HEK293 (cell line): ENCODE results near the gene ABR.

Experiments
- CTCF ChIA-PET: fragments of 350-600 bp; formaldehyde crosslinking; extraction: SDS; loops from one replicate; lab custom pipeline; 2021; ENCODE audit warnings: antibody characterized with exemption; lab: Yijun Ruan, JAX
- POLR2A ChIA-PET: fragments of 300-600 bp; formaldehyde crosslinking; extraction: SDS; loops from one replicate; lab custom pipeline; 2020; ENCODE audit warnings: antibody characterized with exemption, inconsistent platforms; lab: Yijun Ruan, JAX
- H3K27ac ChIP-seq: fragments of 200-500 bp; sonication (Bioruptor generic); 2 replicates; pipeline ENCODE4 v1.5.1; 2014; ENCODE audit warnings: low read depth, low read length, control low read depth, inconsistent platforms; ENCODE audit errors: extremely low read depth
- H3K36me3 ChIP-seq, 2 experiments: fragments of 200-500 bp in 1 of 2; sonication (Bioruptor generic) in 1 of 2; 1 replicate in 1 of 2; 2 replicates in 1 of 2; pipeline ENCODE4 v1.5.1; 2014 to 2017; ENCODE audit warnings: inconsistent platforms in 2 of 2, low read length in 2 of 2; ENCODE audit not compliant: control insufficient read depth in 2 of 2, insufficient read depth in 1 of 2
- H3K4me1 ChIP-seq: fragments of 200-500 bp; sonication (Bioruptor generic); 2 replicates; pipeline ENCODE4 v1.5.1; 2014; ENCODE audit warnings: mild to moderate bottlenecking, low read length, inconsistent platforms; ENCODE audit not compliant: control insufficient read depth, insufficient read depth
- H3K4me3 ChIP-seq: 2 replicates; pipeline ENCODE4 v1.5.1; 2011; ENCODE audit warnings: low read depth, mild to moderate bottlenecking, control low read depth, low read length, moderate library complexity
- H3K9me3 ChIP-seq: fragments of 200-500 bp; sonication (Bioruptor generic); 2 replicates; pipeline ENCODE4 v1.5.1; 2014; ENCODE audit warnings: low read depth, low read length, inconsistent platforms; ENCODE audit not compliant: control insufficient read depth, insufficient read depth
- GFI1B ChIP-seq: fragments of 450-650 bp; formaldehyde crosslinking; IDR thresholded peaks from 2 replicates; pipeline ENCODE4 v1.5.1; 2016; ENCODE audit warnings: missing biosample characterization, missing genetic modification characterization
- KLF17 ChIP-seq: fragments of 450-650 bp; formaldehyde crosslinking; IDR thresholded peaks from 2 replicates; pipeline ENCODE4 v1.5.1; 2016; ENCODE audit warnings: missing biosample characterization, missing genetic modification characterization
- MZF1 ChIP-seq: fragments of 450-650 bp; formaldehyde crosslinking; IDR thresholded peaks from 2 replicates; pipeline ENCODE4 v1.5.1; 2017; ENCODE audit warnings: missing biosample characterization, missing genetic modification characterization, borderline replicate concordance
- ZBTB11 ChIP-seq: fragments of 450-650 bp; formaldehyde crosslinking; conservative IDR thresholded peaks from 2 replicates; pipeline ENCODE4 v1.5.1; 2016; ENCODE audit warnings: low read depth, missing biosample characterization, missing genetic modification characterization
- ZBTB20 ChIP-seq: fragments of 450-650 bp; formaldehyde crosslinking; IDR thresholded peaks from 2 replicates; pipeline ENCODE4 v1.5.1; 2016; ENCODE audit warnings: missing biosample characterization, missing genetic modification characterization
- ZNF112 ChIP-seq: fragments of 450-650 bp; formaldehyde crosslinking; IDR thresholded peaks from 2 replicates; pipeline ENCODE4 v1.5.0; 2017; ENCODE audit warnings: missing biosample characterization, missing genetic modification characterization
- ZNF175 ChIP-seq: fragments of 450-650 bp; formaldehyde crosslinking; IDR thresholded peaks from 2 replicates; pipeline ENCODE4 v1.5.1; 2016; ENCODE audit warnings: missing biosample characterization, missing genetic modification characterization
- ZNF2 ChIP-seq: fragments of 450-650 bp; formaldehyde crosslinking; IDR thresholded peaks from 2 replicates; pipeline ENCODE4 v1.5.1; 2016; ENCODE audit warnings: missing biosample characterization, missing genetic modification characterization
- ZNF248 ChIP-seq: fragments of 450-650 bp; formaldehyde crosslinking; IDR thresholded peaks from 2 replicates; pipeline ENCODE4 v1.5.1; 2017; ENCODE audit warnings: missing biosample characterization, missing genetic modification characterization
- ZNF354C ChIP-seq: fragments of 450-650 bp; formaldehyde crosslinking; IDR thresholded peaks from 2 replicates; pipeline ENCODE4 v1.5.1; 2016; ENCODE audit warnings: missing biosample characterization, missing genetic modification characterization, low read depth, borderline replicate concordance
- ZNF366 ChIP-seq: fragments of 450-650 bp; formaldehyde crosslinking; conservative IDR thresholded peaks from 2 replicates; pipeline ENCODE4 v1.5.1; 2016; ENCODE audit warnings: missing biosample characterization, missing genetic modification characterization
- ZNF433 ChIP-seq: fragments of 450-650 bp; formaldehyde crosslinking; IDR thresholded peaks from 2 replicates; pipeline ENCODE4 v1.5.1; 2016; ENCODE audit warnings: missing biosample characterization, missing genetic modification characterization, low read depth
- ZNF610 ChIP-seq: fragments of 450-650 bp; formaldehyde crosslinking; IDR thresholded peaks from 2 replicates; pipeline ENCODE4 v1.5.1; 2016; ENCODE audit warnings: missing biosample characterization, missing genetic modification characterization, borderline replicate concordance
- ZNF639 ChIP-seq: fragments of 450-650 bp; formaldehyde crosslinking; IDR thresholded peaks from 2 replicates; pipeline ENCODE4 v1.5.1; 2016; ENCODE audit warnings: missing biosample characterization, missing genetic modification characterization
- ZNF660 ChIP-seq: fragments of 450-650 bp; IDR thresholded peaks from 2 replicates; pipeline ENCODE4 v1.5.1; 2018; ENCODE audit warnings: missing biosample characterization, mild to moderate bottlenecking, missing genetic modification characterization
- ZNF76 ChIP-seq: fragments of 450-650 bp; formaldehyde crosslinking; IDR thresholded peaks from 2 replicates; pipeline ENCODE4; 2016; ENCODE audit warnings: low read depth, missing biosample characterization, missing genetic modification characterization, borderline replicate concordance
- ZNF768 ChIP-seq: fragments of 450-650 bp; formaldehyde crosslinking; IDR thresholded peaks from 2 replicates; pipeline ENCODE4 v1.5.1; 2018; ENCODE audit warnings: missing biosample characterization, mild to moderate bottlenecking, missing genetic modification characterization
- ZNF777 ChIP-seq: fragments of 450-650 bp; formaldehyde crosslinking; IDR thresholded peaks from 2 replicates; pipeline ENCODE4 v1.5.1; 2017; ENCODE audit warnings: missing biosample characterization, missing genetic modification characterization, borderline replicate concordance
- ZNF830 ChIP-seq: fragments of 450-650 bp; IDR thresholded peaks from 2 replicates; pipeline ENCODE4 v1.5.0; 2018; ENCODE audit warnings: missing biosample characterization, missing genetic modification characterization, low read depth, mild to moderate bottlenecking, moderate library complexity
- ZSCAN30 ChIP-seq: fragments of 450-650 bp; IDR thresholded peaks from 2 replicates; pipeline ENCODE4 v1.5.1; 2018; ENCODE audit warnings: missing biosample characterization, mild to moderate bottlenecking, missing genetic modification characterization, moderate library complexity
- TF ChIP-seq, protein P1 (sequence below): IDR thresholded peaks from 2 replicates; pipeline ENCODE4 v1.6.1; 2011; ENCODE audit warnings: mild to moderate bottlenecking, low read depth, low read length, borderline replicate concordance

The ABR gene

DNA sequence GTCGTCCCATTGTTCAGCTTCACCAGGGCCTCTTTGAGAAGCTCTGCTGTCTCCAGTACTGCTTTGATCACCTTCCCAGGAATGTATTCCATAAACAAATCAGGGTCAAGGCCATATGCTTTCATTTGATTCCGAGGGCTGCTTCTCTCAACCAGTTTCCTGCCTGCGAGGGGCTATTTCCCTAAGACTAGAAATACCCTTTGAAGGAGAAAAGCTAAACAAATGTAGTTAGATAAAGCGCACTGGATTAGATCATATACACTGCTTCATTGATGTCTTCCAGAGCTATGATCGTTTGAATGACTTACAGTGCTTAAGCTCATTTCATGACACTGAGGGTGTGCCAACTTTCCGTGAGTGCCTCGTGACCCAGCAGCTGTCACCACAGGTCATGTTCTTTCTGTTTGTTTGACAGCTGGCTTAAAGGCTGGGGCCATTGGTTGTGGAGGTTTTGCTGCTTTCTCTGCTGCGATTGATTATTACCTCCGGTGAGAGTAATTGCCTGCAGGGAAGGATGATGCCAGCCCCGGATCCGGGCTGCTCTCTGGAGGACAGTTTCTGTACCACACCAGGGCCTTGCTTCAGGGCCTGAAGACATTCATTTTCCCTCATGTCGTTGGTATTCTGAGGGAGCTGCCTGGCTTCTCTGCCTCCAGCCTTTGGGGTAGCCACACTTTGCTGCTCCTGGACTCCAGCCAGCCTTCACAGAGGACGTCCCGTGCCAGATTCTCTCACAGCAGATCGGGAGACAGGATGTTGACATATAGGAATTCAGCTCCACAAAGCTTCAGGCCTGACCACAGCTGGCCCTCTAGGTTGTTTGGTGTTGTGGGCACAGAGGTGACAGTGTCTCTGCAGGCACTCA is 179.0 kb downstream of the ABR start:
- H3K4me1 ChIP-seq: peaks cover 15% of the 10 kb centered on the region
- TF ChIP-seq GFI1B (tag by site-specific recombination): no peak
- no peak for TF ChIP-seq ZNF248
- no peak for TF ChIP-seq ZNF112 (tag by site-specific recombination)
- no peak for TF ChIP-seq ZBTB11 (tag by site-specific recombination)
- peaks cover 18 to 75% of the 10 kb centered on the region in 2 experiments for H3K36me3 ChIP-seq
- no peak overlapping the region for H3K4me3 ChIP-seq
- no peak overlapping the region for H3K27ac ChIP-seq
- H3K9me3 ChIP-seq: no peaks in the 10 kb centered on the region
- ChIA-PET POLR2A (interaction anchor here (0.6 to 1.0 kb wide), 6 partner anchors 20 to 802 kb away, joined by 3 to 5 read pairs (median 4); partner anchors contain the start of gene VPS53), CTCF (interaction anchor here (0.6 to 4.8 kb wide), 8 partner anchors 20 to 629 kb away, joined by 3 to 48 read pairs (median 4); no protein-coding TSS in a partner anchor)

DNA sequence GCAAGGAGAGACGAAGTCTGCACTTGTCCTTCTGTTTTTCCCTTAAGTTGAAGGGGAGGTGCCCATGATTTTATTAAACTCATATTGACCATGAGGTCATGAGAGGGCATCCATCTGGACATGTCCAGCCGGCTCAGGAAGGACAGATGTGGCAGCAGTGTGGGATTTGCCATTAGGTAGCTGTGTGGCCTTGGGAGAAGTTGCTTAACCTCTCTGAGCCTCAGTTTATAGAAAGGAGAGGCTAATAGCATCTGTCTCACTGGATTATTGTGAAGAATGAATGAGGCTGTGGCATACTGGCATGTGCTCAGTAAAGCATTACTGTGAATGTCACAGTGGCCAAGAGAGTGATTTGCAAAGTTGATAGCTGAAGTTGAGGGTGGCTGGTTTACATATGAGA is 181.7 kb downstream of the ABR start:
- peaks cover 15% of the 10 kb centered on the region for H3K4me1 ChIP-seq
- ChIA-PET CTCF (interaction anchor here (0.5 to 3.3 kb wide), 8 partner anchors 17 to 587 kb away, joined by 3 to 16 read pairs (median 5); no protein-coding TSS in a partner anchor), POLR2A (interaction anchor here (1.3 kb wide), 1 partner anchor 58 kb away, joined by 5 read pairs; no protein-coding TSS in a partner anchor)
- H3K4me3 ChIP-seq: peak overlapping the region; percentile 67
- H3K27ac ChIP-seq: no peak overlapping the region; the same call in 1 of the 2 replicates
- TF ChIP-seq ZNF768 (peak; percentile 89; the same call in 1 of the 2 replicates), ZBTB20 (no peak)
- no peaks in the 10 kb centered on the region for H3K9me3 ChIP-seq
- peaks cover 18 to 48% of the 10 kb centered on the region in 2 experiments for H3K36me3 ChIP-seq

DNA sequence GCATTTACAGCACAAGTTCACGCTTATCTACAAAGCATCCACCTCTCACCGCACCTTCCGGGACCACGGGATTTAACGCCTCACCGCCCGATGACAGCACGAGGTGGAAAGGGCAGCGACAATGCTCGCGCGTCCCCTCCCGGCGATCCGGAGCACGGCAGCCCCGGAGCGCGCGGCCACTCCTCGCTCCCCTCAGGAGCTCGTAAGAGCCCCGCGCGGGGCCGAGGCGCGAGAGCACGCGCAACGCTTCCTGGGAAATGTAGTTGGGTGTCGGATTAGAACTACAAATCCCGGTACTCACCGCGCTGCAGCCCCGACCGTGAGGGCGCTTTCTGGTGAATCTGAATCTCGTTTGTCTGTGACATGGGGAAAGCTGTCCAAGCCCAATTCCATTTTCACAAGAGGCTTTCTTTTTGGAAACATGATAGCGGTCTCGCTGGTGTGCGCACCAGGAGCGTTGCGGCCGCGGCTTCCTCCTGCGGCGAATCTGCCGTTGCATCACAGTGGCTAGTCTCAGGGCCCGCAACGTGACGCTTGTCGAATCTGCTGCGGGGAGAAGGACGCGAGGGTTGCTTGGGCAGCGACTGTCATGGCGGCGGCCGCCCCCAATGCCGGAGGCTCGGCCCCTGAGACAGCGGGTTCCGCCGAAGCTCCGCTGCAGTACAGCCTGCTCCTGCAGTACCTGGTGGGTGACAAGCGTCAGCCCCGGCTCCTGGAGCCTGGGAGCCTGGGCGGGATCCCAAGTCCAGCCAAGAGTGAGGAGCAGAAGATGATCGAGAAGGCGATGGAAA is 183.0 kb downstream of the ABR start, which contains the start of gene TIMM22:
Gene TIMM22, plus strand, starts transcription at position 576 of the 791 bp plus-strand sequence. Its CDS starts 14 bp downstream, at position 590.
- POLR2A ChIA-PET: interaction anchor here (0.6 to 1.9 kb wide), 16 partner anchors 9 to 831 kb away, joined by 3 to 21 read pairs (median 5); partner anchors contain the start of genes GLOD4, MRM3 and NXN
- Histone ChIP-seq H3K27ac (peak within 1 kb of the TSS; percentile 93), H3K4me3 (peak within 1 kb of the TSS; percentile 67), H3K4me1 (peaks cover 14% of the 10 kb centered on the region), H3K9me3 (no peaks in the 10 kb centered on the region), H3K36me3 (peaks cover 11 to 35% of the 10 kb centered on the region in 2 experiments)
- CTCF ChIA-PET: interaction anchor here (0.6 to 3.3 kb wide), 54 partner anchors 10 to 851 kb away, joined by 3 to 24 read pairs (median 3); partner anchors contain the start of genes NXN and VPS53
- no peak for TF ChIP-seq ZNF354C (tag by site-specific recombination)
- peak; percentile 57; the same call in 1 of the 2 replicates for TF ChIP-seq ZNF366 (tag by site-specific recombination)
- no peak for TF ChIP-seq ZNF175 (tag by site-specific recombination)
- TF ChIP-seq ZNF76 (tag by site-specific recombination): peak; percentile 99
- peak; percentile 97 for TF ChIP-seq KLF17
- TF ChIP-seq ZSCAN30: peak; percentile 58
- TF ChIP-seq ZNF433 (tag by site-specific recombination): no peak
- no peak for TF ChIP-seq ZNF830 (tag by site-specific recombination)
- TF ChIP-seq, protein P1, sequence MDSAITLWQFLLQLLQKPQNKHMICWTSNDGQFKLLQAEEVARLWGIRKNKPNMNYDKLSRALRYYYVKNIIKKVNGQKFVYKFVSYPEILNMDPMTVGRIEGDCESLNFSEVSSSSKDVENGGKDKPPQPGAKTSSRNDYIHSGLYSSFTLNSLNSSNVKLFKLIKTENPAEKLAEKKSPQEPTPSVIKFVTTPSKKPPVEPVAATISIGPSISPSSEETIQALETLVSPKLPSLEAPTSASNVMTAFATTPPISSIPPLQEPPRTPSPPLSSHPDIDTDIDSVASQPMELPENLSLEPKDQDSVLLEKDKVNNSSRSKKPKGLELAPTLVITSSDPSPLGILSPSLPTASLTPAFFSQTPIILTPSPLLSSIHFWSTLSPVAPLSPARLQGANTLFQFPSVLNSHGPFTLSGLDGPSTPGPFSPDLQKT: no peak
- TF ChIP-seq ZNF610 (tag by site-specific recombination): peak; percentile 72
- TF ChIP-seq ZNF660 (tag by site-specific recombination): peak; percentile 72; the same call in 1 of the 2 replicates
- peak; percentile 99 for TF ChIP-seq ZNF639 (tag by site-specific recombination)
- TF ChIP-seq MZF1 (tag by site-specific recombination): no peak
- TF ChIP-seq ZNF2: peak; percentile 88
- peak; percentile 58 for TF ChIP-seq ZNF777 (tag by site-specific recombination)
